GM23338 (cell line): ENCODE measurements around the gene BTN1A1.

Source experiments
- CREB1 ChIP-seq: fragments of 250-450 bp; sonication (Bioruptor Pico); IDR thresholded peaks from 2 replicates; pipeline ENCODE4 v1.5.0; 2020; ENCODE audit warnings: low read depth, mild to moderate bottlenecking, moderate library complexity
- EZH2 ChIP-seq: fragments of 200-600 bp; sonication (generic); IDR thresholded peaks from one replicate; pipeline ENCODE4 v1.8.0; 2017; ENCODE audit warnings: antibody characterized with exemption, mild to moderate bottlenecking, low read depth; ENCODE audit not compliant: unreplicated experiment
- EZH2phosphoT487 ChIP-seq: fragments of 200-600 bp; sonication (generic); IDR thresholded peaks from one replicate; pipeline ENCODE4 v1.8.1; 2018; ENCODE audit warnings: antibody characterized with exemption; ENCODE audit not compliant: unreplicated experiment
- JUNB ChIP-seq: IDR thresholded peaks from one replicate; pipeline ENCODE4 v1.6.1; 2016; ENCODE audit warnings: antibody characterized with exemption; ENCODE audit not compliant: unreplicated experiment
- NANOG ChIP-seq: IDR thresholded peaks from 2 replicates; pipeline ENCODE4 v1.6.1; 2016; ENCODE audit warnings: antibody characterized with exemption, borderline replicate concordance
- POLR2AphosphoS5 ChIP-seq: IDR thresholded peaks from 2 replicates; pipeline ENCODE4 v1.6.1; 2016; ENCODE audit warnings: antibody characterized with exemption, low read depth
- ZNF114 ChIP-seq: fragments of 250-450 bp; sonication (Bioruptor Pico); IDR thresholded peaks from 2 replicates; pipeline ENCODE4 v1.5.0; 2020; ENCODE audit warnings: mild to moderate bottlenecking, moderate library complexity
- TF ChIP-seq, protein P1 (sequence below): IDR thresholded peaks from one replicate; pipeline ENCODE4 v1.6.1; 2018; ENCODE audit warnings: antibody characterized with exemption; ENCODE audit not compliant: unreplicated experiment
- TF ChIP-seq, protein P2 (sequence below), 2 experiments: fragments of 200-600 bp in 1 of 2; sonication (generic) in 1 of 2; conservative IDR thresholded peaks; 2 replicates each; pipeline versions ENCODE4 v1.5.1 to v1.6.1; 2016 to 2017; ENCODE audit warnings: antibody characterized with exemption in 2 of 2, low read depth in 2 of 2, mild to moderate bottlenecking in 2 of 2, moderate library complexity in 1 of 2

DNA sequence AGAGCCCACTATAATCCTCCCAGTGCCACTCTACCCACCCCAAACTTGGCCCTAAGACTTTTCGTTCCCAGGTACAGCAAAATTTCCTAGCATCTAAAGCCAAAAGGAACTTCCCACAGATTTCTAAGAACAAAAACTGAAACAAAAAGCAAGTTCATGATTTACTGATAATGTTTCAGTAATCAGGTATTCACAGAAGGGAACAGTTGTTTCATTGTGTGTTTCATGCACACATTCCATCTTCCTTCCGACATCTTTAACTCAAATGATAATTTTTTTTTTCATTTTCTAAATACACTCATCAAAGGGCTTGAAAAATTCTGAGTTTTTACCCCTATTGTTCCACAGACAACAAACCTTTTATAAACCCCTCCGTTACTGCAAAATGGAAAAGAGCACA lies 6.0 kb upstream of the BTN1A1 start:
- no peak for TF ChIP-seq EZH2
- TF ChIP-seq, protein P1, sequence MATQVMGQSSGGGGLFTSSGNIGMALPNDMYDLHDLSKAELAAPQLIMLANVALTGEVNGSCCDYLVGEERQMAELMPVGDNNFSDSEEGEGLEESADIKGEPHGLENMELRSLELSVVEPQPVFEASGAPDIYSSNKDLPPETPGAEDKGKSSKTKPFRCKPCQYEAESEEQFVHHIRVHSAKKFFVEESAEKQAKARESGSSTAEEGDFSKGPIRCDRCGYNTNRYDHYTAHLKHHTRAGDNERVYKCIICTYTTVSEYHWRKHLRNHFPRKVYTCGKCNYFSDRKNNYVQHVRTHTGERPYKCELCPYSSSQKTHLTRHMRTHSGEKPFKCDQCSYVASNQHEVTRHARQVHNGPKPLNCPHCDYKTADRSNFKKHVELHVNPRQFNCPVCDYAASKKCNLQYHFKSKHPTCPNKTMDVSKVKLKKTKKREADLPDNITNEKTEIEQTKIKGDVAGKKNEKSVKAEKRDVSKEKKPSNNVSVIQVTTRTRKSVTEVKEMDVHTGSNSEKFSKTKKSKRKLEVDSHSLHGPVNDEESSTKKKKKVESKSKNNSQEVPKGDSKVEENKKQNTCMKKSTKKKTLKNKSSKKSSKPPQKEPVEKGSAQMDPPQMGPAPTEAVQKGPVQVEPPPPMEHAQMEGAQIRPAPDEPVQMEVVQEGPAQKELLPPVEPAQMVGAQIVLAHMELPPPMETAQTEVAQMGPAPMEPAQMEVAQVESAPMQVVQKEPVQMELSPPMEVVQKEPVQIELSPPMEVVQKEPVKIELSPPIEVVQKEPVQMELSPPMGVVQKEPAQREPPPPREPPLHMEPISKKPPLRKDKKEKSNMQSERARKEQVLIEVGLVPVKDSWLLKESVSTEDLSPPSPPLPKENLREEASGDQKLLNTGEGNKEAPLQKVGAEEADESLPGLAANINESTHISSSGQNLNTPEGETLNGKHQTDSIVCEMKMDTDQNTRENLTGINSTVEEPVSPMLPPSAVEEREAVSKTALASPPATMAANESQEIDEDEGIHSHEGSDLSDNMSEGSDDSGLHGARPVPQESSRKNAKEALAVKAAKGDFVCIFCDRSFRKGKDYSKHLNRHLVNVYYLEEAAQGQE, result no peak
- TF ChIP-seq CREB1 (CRISPR knock-in tag), result no peak
- TF ChIP-seq, protein P2, sequence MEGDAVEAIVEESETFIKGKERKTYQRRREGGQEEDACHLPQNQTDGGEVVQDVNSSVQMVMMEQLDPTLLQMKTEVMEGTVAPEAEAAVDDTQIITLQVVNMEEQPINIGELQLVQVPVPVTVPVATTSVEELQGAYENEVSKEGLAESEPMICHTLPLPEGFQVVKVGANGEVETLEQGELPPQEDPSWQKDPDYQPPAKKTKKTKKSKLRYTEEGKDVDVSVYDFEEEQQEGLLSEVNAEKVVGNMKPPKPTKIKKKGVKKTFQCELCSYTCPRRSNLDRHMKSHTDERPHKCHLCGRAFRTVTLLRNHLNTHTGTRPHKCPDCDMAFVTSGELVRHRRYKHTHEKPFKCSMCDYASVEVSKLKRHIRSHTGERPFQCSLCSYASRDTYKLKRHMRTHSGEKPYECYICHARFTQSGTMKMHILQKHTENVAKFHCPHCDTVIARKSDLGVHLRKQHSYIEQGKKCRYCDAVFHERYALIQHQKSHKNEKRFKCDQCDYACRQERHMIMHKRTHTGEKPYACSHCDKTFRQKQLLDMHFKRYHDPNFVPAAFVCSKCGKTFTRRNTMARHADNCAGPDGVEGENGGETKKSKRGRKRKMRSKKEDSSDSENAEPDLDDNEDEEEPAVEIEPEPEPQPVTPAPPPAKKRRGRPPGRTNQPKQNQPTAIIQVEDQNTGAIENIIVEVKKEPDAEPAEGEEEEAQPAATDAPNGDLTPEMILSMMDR (conservative IDR thresholded peaks at IDR 0.05; ENCODE audit: low read depth in 2 of 2), result no peak
- no peak for TF ChIP-seq NANOG
- TF ChIP-seq EZH2phosphoT487, result no peak
- no peak for TF ChIP-seq POLR2AphosphoS5
- TF ChIP-seq JUNB, result no peak
- no peak for TF ChIP-seq ZNF114
